Measurements from ENCODE around the gene TNFRSF19. TPM values are rescaled to one million over a fixed set of nuclear protein-coding genes. Genes with fewer than 3 reads are reported as not detected.

Gene TNFRSF19
- total and polyA plus RNA-seq, 2 of the 13 experiments (the other 11 are each of a cell fraction or from before 2014, with no cell fraction given), result 75.3 to 77.7 TPM

DNA sequence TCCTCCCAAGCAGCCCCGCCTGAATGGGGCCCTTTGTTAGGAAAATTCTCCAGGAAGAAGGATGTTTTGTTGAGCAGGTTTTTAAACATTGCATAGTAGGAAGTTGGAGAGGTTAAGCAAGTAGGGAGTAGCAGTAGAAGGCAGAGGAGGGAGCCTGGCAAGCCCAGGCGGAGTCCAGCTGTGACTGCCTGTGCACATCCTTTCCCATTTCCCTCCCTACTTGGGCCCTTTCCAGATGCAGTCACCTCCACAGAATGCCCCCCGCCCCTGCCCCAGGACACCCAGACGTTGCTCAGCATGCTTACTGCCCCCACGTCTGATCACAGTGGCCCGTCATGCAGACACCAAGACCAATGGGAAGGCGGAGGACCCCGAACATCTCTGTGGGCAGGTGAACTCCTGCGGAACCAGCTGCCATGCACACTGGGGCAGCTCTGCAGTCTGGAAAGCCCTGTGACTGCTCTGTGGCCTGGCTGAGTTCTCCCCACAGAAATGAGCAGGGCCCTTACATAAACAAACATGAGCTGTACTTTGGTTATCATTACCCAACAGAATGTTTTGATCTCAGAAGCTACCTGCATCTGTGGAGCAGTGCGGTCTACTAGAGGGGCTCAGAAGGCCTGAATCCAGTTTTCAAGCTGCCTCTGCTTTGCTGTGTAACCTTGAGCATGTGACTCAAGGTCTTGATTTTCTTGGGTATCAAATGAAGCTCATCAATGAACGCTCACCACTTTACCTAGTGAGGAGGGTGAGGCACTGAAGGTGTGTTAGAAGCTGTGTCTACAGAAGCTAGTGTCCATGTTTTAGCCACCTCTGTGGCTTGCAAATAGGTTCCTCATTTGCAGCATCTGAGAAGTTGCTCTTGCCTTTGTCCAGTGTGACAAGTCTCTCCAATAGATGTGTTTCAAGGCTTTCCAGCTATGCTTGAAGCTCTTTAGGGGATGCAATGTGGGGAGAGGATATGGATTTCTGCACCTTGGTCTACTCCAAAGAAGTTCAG is 84.2 kb downstream of the TNFRSF19 start (continued):
- TF ChIP-seq ZBTB20 (CRISPR knock-in tag; IDR thresholded peaks at IDR 0.05; ENCODE audit: borderline replicate concordance, low read depth), result peak; percentile 61; the same call in 1 of the 2 replicates
- TF ChIP-seq ZNF367 (CRISPR knock-in tag; IDR thresholded peaks at IDR 0.05; ENCODE audit: borderline replicate concordance), result no peak
- no peak for TF ChIP-seq PBX2 (CRISPR knock-in tag; IDR thresholded peaks at IDR 0.05)
- TF ChIP-seq LCORL (IDR thresholded peaks at IDR 0.05), result no peak
- peak; percentile 81; the same call in 1 of the 2 replicates for TF ChIP-seq LCORL (CRISPR knock-in tag; IDR thresholded peaks at IDR 0.05)
- TF ChIP-seq ZSCAN30 (CRISPR knock-in tag; IDR thresholded peaks at IDR 0.05), result no peak
- no peak for TF ChIP-seq ZNF30 (CRISPR knock-in tag; IDR thresholded peaks at IDR 0.05)
- TF ChIP-seq ZNF605 (CRISPR knock-in tag; IDR thresholded peaks at IDR 0.05), result no peak
- TF ChIP-seq TBX3 (IDR thresholded peaks at IDR 0.05; ENCODE audit: borderline replicate concordance), result no peak
- peak; percentile 29; the same call in 1 of the 2 replicates for TF ChIP-seq NCOA2 (CRISPR knock-in tag; IDR thresholded peaks at IDR 0.05)
- TF ChIP-seq CBX5 (CRISPR knock-in tag; IDR thresholded peaks at IDR 0.05; ENCODE audit: borderline replicate concordance), result no peak
- TF ChIP-seq ZNF788 (CRISPR knock-in tag; IDR thresholded peaks at IDR 0.05; ENCODE audit: borderline replicate concordance), result no peak; the same call in 1 of the 2 replicates
- peak; percentile 75 for TF ChIP-seq ZFX (CRISPR knock-in tag; IDR thresholded peaks at IDR 0.05; ENCODE audit: low read depth)
- no peak for TF ChIP-seq ARNT2 (CRISPR knock-in tag; IDR thresholded peaks at IDR 0.05; ENCODE audit: low read depth)
- TF ChIP-seq ZNF615 (CRISPR knock-in tag; IDR thresholded peaks at IDR 0.05; ENCODE audit: borderline replicate concordance), result no peak
- TF ChIP-seq ZBTB7A (CRISPR knock-in tag; IDR thresholded peaks at IDR 0.05), result peak; percentile 71; the same call in 1 of the 2 replicates
- TF ChIP-seq MIXL1 (CRISPR knock-in tag; IDR thresholded peaks at IDR 0.05), result peak; percentile 24; the same call in 1 of the 2 replicates
- TF ChIP-seq, protein P1, sequence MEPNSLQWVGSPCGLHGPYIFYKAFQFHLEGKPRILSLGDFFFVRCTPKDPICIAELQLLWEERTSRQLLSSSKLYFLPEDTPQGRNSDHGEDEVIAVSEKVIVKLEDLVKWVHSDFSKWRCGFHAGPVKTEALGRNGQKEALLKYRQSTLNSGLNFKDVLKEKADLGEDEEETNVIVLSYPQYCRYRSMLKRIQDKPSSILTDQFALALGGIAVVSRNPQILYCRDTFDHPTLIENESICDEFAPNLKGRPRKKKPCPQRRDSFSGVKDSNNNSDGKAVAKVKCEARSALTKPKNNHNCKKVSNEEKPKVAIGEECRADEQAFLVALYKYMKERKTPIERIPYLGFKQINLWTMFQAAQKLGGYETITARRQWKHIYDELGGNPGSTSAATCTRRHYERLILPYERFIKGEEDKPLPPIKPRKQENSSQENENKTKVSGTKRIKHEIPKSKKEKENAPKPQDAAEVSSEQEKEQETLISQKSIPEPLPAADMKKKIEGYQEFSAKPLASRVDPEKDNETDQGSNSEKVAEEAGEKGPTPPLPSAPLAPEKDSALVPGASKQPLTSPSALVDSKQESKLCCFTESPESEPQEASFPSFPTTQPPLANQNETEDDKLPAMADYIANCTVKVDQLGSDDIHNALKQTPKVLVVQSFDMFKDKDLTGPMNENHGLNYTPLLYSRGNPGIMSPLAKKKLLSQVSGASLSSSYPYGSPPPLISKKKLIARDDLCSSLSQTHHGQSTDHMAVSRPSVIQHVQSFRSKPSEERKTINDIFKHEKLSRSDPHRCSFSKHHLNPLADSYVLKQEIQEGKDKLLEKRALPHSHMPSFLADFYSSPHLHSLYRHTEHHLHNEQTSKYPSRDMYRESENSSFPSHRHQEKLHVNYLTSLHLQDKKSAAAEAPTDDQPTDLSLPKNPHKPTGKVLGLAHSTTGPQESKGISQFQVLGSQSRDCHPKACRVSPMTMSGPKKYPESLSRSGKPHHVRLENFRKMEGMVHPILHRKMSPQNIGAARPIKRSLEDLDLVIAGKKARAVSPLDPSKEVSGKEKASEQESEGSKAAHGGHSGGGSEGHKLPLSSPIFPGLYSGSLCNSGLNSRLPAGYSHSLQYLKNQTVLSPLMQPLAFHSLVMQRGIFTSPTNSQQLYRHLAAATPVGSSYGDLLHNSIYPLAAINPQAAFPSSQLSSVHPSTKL (CRISPR knock-in tag; IDR thresholded peaks at IDR 0.05), result peak; percentile 73
- peak; percentile 88 for TF ChIP-seq SALL1 (CRISPR knock-in tag; IDR thresholded peaks at IDR 0.05)
- no peak for TF ChIP-seq SKIL (CRISPR knock-in tag; IDR thresholded peaks at IDR 0.05; ENCODE audit: borderline replicate concordance)
- TF ChIP-seq TOPORS (CRISPR knock-in tag; IDR thresholded peaks at IDR 0.05), result no peak
- TF ChIP-seq ATF1 (CRISPR knock-in tag; IDR thresholded peaks at IDR 0.05), result no peak
